Pericardium fibroblast (primary cell): ENCODE measurements around the gene C6orf62. TPM values are rescaled to one million over a fixed set of nuclear protein-coding genes. Genes with fewer than 3 reads are reported as not detected.

Experiments
- total RNA-seq: library from RNA; depleted of rRNA; stranded (reverse); fragments of >200 nt; gene quantifications from 2 replicates; pipeline ENCODE4 v1.2.3, GENCODE V29; 2015

The C6orf62 gene
- total RNA-seq = 76.6 and 79.4 TPM in 2 replicates

DNA sequence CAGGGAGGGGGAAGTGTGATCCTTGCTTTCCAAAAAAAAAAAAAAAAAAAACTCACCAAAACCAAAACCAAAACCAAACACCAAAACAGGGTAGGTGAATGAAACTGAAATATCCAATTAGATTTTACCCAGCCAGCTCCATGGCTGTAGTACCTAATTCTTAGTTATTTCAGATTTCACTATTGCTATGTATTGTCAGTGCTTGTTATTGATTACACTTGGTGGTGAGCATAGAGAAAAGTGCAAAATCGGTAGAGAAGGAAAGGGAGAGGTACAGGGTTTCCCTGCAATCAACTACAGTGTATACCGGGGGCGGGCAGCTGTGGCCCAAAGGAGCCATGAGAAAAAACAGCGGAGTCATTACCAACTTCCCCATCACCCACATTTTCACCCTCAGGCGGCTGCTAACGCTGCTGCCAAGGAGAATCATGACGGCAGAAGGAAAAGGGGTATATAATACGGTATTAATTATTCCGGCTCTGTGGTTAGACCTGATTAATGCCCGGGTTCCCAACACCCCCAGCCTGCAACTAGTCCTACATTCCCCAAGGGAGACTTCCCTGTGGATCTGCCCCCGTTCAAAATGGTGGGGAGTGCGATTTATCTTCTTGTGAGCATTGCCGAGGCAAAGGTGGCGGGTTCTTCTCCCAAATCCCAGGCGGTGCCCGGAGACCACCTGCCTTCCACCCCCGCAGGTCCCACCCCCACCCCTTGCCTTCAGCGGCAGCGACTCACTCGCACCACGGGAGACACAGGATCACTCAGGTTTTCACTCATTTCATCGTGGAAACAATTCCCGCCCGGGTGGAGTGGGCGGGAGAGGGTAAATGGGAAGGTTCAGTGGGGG, at the start of gene C6orf62:
Gene C6orf62, minus strand, starts transcription at position 30 of the 847 bp plus-strand sequence. CDS start 486 bp downstream, outside the sequence.

DNA sequence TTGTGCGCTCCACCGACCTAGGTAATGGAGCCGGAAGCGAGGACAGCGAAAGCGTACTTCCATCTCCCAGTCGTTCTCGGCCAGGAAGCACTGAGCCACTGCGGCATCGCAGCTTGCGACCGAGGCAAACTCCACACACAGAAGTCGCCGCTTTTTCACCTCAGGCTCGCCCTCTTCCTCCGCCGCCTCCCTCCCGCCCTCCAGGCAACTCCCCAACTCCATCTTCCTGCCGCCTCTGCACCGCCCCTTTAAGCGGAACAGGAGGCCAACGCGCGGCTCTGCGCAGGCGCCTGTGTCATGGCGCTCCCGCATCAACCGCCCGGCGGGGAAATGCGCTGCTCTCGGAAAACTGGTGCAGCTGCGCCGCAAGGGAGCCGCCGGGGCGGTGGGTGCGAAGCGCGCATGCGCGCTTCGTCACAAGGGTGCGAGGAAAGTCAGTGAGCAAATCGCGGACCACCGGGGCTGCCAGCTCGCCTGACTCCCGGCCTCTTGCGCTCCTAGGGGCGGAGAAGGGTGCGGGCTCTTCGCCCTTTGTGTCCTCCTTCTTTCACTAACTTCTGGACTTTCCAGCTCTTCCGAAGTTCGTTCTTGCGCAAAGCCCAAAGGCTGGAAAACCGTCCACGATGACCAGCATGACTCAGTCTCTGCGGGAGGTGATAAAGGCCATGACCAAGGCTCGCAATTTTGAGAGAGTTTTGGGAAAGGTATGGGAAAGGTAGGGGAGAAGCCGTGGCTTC, 52.1 kb downstream of the C6orf62 start, which contains the start of the genes ACOT13 and TDP2:
Gene ACOT13, plus strand, starts transcription at position 437 of the 737 bp plus-strand sequence. Its CDS starts 187 bp downstream, at position 624.
Gene TDP2, minus strand, starts transcription at position 259 of the 737 bp plus-strand sequence. Its CDS starts 37 bp downstream, at position 222.

Other genes with a start within 250 kb of the C6orf62 start
- gene GPLD1, start 229.6 kb downstream of the C6orf62 start, total RNA-seq = 0.43 TPM in 1 of 2 replicates, not detected in the other
- gene ALDH5A1, start 224.2 kb downstream of the C6orf62 start, total RNA-seq = 0.70 and 4.5 TPM in 2 replicates
- gene KIAA0319, start 73.0 kb downstream of the C6orf62 start, total RNA-seq = not detected in 2 replicates
- gene TDP2, start 52.3 kb downstream of the C6orf62 start, total RNA-seq = 12.0 and 13.9 TPM in 2 replicates
- gene ACOT13, start 52.1 kb downstream of the C6orf62 start, total RNA-seq = 6.6 and 7.4 TPM in 2 replicates
- gene GMNN, start 55.8 kb upstream of the C6orf62 start, total RNA-seq = 9.2 and 15.8 TPM in 2 replicates
- not detected in 2 replicates for gene ARMH2, start 79.8 kb upstream of the C6orf62 start, total RNA-seq
- 4.0 and 35.2 TPM in 2 replicates for gene RIPOR2, start 216.8 kb upstream of the C6orf62 start, total RNA-seq